HepG2 (cell line): ENCODE data around the gene PISD. TPM values are rescaled to one million over a fixed set of nuclear protein-coding genes. Genes with fewer than 3 reads are reported as not detected.

ENCODE experiments used
- FOXK1 ChIP-seq: sonication (generic); formaldehyde crosslinking; IDR thresholded peaks from 2 replicates; pipeline ENCODE4 v1.4.0; 2020; ENCODE audit warnings: low read depth, missing genetic modification reagents, borderline replicate concordance
- HDAC6 ChIP-seq: fragments of 200-600 bp; sonication (generic); IDR thresholded peaks from 2 replicates; pipeline ENCODE4 v1.7.0; 2017; ENCODE audit warnings: mild to moderate bottlenecking, antibody characterized with exemption, low read length, low read depth
- KLF11 ChIP-seq: IDR thresholded peaks from 2 replicates; pipeline ENCODE4 v1.6.1; 2016; ENCODE audit warnings: missing compliant biosample characterization
- MYC ChIP-seq: sonication (generic); formaldehyde crosslinking; IDR thresholded peaks from 2 replicates; pipeline ENCODE4 v1.9.0; 2021; ENCODE audit warnings: missing genetic modification reagents, borderline replicate concordance
- NONO ChIP-seq, 2 experiments: fragments of 450-650 bp in 1 of 2; sonication (generic) in 1 of 2; formaldehyde crosslinking in 1 of 2; IDR thresholded peaks in 1 of 2; conservative IDR thresholded peaks in 1 of 2; 2 replicates each; pipeline versions ENCODE4 v1.6.1 to v1.8.0; 2017 to 2022; ENCODE audit warnings: mild to moderate bottlenecking in 1 of 2, missing genetic modification reagents in 1 of 2, moderate library complexity in 1 of 2
- PHF8 ChIP-seq: sonication (generic); formaldehyde crosslinking; IDR thresholded peaks from 2 replicates; pipeline ENCODE4 v1.5.0; 2020; ENCODE audit warnings: missing genetic modification reagents
- PRDM10 ChIP-seq: sonication (generic); formaldehyde crosslinking; IDR thresholded peaks from 2 replicates; pipeline ENCODE4 v1.4.0; 2020; ENCODE audit warnings: low read depth, missing genetic modification reagents
- REST ChIP-seq, 2 experiments: IDR thresholded peaks; 2 replicates each; pipeline ENCODE4 v1.6.1; 2011 to 2012; ENCODE audit warnings: low read length in 2 of 2, borderline replicate concordance in 1 of 2, low read depth in 1 of 2, mild to moderate bottlenecking in 1 of 2, moderate library complexity in 1 of 2
- SMAD3 ChIP-seq: sonication (generic); formaldehyde crosslinking; IDR thresholded peaks from 2 replicates; pipeline ENCODE4 v1.4.0; 2020; ENCODE audit warnings: missing genetic modification reagents
- SMC3 ChIP-seq: IDR thresholded peaks from 2 replicates; pipeline ENCODE4 v1.6.1; 2011; ENCODE audit warnings: low read length, improper control_type of control experiment
- ZKSCAN1 ChIP-seq: fragments of 150-350 bp; IDR thresholded peaks from 2 replicates; pipeline ENCODE4 v1.6.1; 2014; ENCODE audit warnings: low read length
- ZNF160 ChIP-seq: sonication (generic); formaldehyde crosslinking; IDR thresholded peaks from 2 replicates; pipeline ENCODE4 v1.8.0; 2022; ENCODE audit warnings: mild to moderate bottlenecking, inconsistent platforms, missing genetic modification reagents
- ZNF230 ChIP-seq: sonication (generic); formaldehyde crosslinking; IDR thresholded peaks from 2 replicates; pipeline ENCODE4 v1.4.0; 2020; ENCODE audit warnings: mild to moderate bottlenecking, missing genetic modification reagents
- ZNF709 ChIP-seq: sonication (generic); formaldehyde crosslinking; IDR thresholded peaks from 2 replicates; pipeline ENCODE4 v1.5.0; 2020; ENCODE audit warnings: mild to moderate bottlenecking, missing genetic modification reagents
- ZSCAN20 ChIP-seq: sonication (generic); formaldehyde crosslinking; IDR thresholded peaks from 2 replicates; pipeline ENCODE4 v1.4.0; 2020; ENCODE audit warnings: missing genetic modification reagents, mild to moderate bottlenecking, borderline replicate concordance
- ZSCAN29 ChIP-seq: sonication (generic); formaldehyde crosslinking; conservative IDR thresholded peaks from 2 replicates; pipeline ENCODE4 v1.4.0; 2020; ENCODE audit warnings: mild to moderate bottlenecking, missing genetic modification reagents
- polyA plus RNA-seq, 8 experiments: library from polyadenylated mRNA; depleted of rRNA in 3 of 8; stranded (reverse) in 7 of 8; unstranded in 1 of 8; fragments of >200 nt; fragmentation: Illumina TruSeq in 4 of 8; extraction: Trizol in 4 of 8; gene quantifications; 2 replicates each; pipeline versions ENCODE4 v1.2.1 to v1.2.3, GENCODE V29; 2011 to 2016; ENCODE audit warnings: low read depth in 4 of 8, missing spikeins in 1 of 8, mixed read lengths in 1 of 8; ENCODE audit not compliant: insufficient read depth in 1 of 8
- total RNA-seq, 5 experiments: library from RNA; depleted of rRNA; stranded (reverse); fragments of >200 nt; fragmentation: Illumina TruSeq; extraction: Trizol; gene quantifications; 2 replicates each; pipeline ENCODE4 v1.2.3, GENCODE V29; 2016; ENCODE audit warnings: low read depth in 1 of 5
- TF ChIP-seq, protein P1 (sequence below): sonication (generic); formaldehyde crosslinking; IDR thresholded peaks from 2 replicates; pipeline ENCODE4 v1.9.0; 2021; ENCODE audit warnings: missing genetic modification reagents, mild to moderate bottlenecking, borderline replicate concordance
- TF ChIP-seq, protein P2 (sequence below): sonication (generic); formaldehyde crosslinking; IDR thresholded peaks from 2 replicates; pipeline ENCODE4 v1.8.0; 2022; ENCODE audit warnings: missing genetic modification reagents, low read depth, mild to moderate bottlenecking, borderline replicate concordance
- TF ChIP-seq, protein P3 (sequence below): IDR thresholded peaks from 2 replicates; pipeline ENCODE4 v1.6.1; 2016; ENCODE audit warnings: low read depth, borderline replicate concordance

PISD gene
- total and polyA plus RNA-seq, 2 of the 13 experiments (the other 11 are each of a cell fraction or from before 2014, with no cell fraction given) = 30.1 to 47.7 TPM

DNA sequence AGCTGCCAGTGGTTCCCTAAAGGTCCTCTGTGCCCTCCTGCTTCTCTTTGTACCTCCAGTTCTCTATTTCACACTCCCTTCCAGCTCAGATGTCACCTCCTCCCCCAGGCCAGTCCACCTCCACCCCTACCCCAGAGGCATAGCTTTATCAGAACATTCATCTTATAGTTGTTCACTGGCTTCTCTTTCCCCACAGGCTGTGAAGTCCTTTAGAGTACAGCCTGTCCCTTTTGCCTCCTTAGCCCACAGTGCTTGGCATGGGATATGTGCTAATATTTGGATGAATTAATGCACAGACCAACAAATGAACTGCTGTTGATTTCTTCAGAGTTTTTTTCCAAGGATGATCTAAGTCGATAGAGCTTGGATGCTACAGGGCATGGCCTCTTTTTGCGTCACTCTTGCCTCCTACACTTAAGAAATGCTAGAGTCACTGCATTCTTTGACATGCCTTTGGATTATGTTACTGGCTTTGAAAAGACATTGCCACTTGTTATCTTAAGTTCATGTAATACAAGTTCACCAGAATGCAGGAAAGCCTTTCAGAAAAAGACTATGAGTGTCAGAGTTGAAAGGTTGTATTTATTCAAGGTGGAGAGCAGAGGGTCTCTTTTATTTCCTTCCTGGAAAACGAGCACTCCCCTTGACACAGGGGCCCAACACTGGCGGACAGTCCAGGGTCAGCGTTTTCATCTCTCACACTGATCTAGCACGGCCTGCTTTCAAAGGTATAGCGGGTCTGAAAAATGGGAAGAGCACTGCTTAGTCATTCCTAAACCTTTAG, 75.7 kb downstream of the PISD start (continued):
- TF ChIP-seq, protein P1, sequence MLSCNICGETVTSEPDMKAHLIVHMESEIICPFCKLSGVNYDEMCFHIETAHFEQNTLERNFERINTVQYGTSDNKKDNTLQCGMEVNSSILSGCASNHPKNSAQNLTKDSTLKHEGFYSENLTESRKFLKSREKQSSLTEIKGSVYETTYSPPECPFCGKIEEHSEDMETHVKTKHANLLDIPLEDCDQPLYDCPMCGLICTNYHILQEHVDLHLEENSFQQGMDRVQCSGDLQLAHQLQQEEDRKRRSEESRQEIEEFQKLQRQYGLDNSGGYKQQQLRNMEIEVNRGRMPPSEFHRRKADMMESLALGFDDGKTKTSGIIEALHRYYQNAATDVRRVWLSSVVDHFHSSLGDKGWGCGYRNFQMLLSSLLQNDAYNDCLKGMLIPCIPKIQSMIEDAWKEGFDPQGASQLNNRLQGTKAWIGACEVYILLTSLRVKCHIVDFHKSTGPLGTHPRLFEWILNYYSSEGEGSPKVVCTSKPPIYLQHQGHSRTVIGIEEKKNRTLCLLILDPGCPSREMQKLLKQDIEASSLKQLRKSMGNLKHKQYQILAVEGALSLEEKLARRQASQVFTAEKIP (CRISPR knock-in tag) = no peak
- no peak for TF ChIP-seq ZNF230 (CRISPR knock-in tag)
- no peak; the same call in 1 of the 2 replicates for TF ChIP-seq PRDM10 (CRISPR knock-in tag)
- TF ChIP-seq SMC3 = no peak
- TF ChIP-seq, protein P2, sequence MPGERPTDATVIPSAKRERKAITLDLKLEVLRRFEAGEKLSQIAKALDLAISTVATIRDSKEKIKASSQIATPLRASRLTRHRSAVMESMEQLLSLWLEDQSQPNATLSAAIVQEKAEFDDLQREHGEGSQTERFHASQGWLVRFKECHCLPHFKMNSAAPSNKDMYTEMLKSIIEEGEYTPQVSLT (CRISPR knock-in tag) = no peak
- TF ChIP-seq ZKSCAN1 = no peak
- 0 out of 4 replicates have a peak, but pooled peaks of 1 of the 2 experiments have one; percentile 16 for TF ChIP-seq REST (IDR thresholded peaks at IDR 0.05; ENCODE audit: borderline replicate concordance in 1 of 2, low read depth in 1 of 2, low read length in 2 of 2)
- TF ChIP-seq, protein P3, sequence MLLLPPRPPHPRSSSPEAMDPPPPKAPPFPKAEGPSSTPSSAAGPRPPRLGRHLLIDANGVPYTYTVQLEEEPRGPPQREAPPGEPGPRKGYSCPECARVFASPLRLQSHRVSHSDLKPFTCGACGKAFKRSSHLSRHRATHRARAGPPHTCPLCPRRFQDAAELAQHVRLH (CRISPR knock-in tag) = peak; percentile 41; the same call in 1 of the 2 replicates
- peak; percentile 78; the same call in 1 of the 2 replicates for TF ChIP-seq FOXK1 (CRISPR knock-in tag)
- TF ChIP-seq ZSCAN29 (CRISPR knock-in tag) = 0 out of 2 replicates have a peak, but pooled peaks have one; percentile 33
- no peak for TF ChIP-seq HDAC6
- no peak for TF ChIP-seq KLF11 (CRISPR knock-in tag)
- peak; percentile 36; the same call in 1 of the 2 replicates for TF ChIP-seq SMAD3
- no peak for TF ChIP-seq MYC (CRISPR knock-in tag)
- no peak for TF ChIP-seq NONO (IDR thresholded peaks at IDR 0.05)
- TF ChIP-seq NONO (CRISPR knock-in tag; conservative IDR thresholded peaks at IDR 0.05) = no peak
- no peak for TF ChIP-seq ZNF160
- TF ChIP-seq PHF8 = no peak
- TF ChIP-seq ZSCAN20 (CRISPR knock-in tag) = no peak
- TF ChIP-seq ZNF709 = no peak
